Ovary (tissue), 9 donors: ENCODE measurements around the gene NGF. TPM values are rescaled to one million over a fixed set of nuclear protein-coding genes. Genes with fewer than 3 reads are reported as not detected.

Experiments
- DNase-seq, 5 donors: peaks; one replicate each; pipeline ENCODE4 v3.0.0-alpha.2; 2019 to 2020
- H3K27ac ChIP-seq, 2 donors: fragments of 200-600 bp; one replicate each; pipeline versions ENCODE4 v1.5.1 to v1.8.0; 2019 to 2022
- H3K27me3 ChIP-seq: fragments of 200-600 bp; one replicate; pipeline ENCODE4 v1.8.0; 2022
- H3K36me3 ChIP-seq: fragments of 200-600 bp; sonication (generic); one replicate; pipeline ENCODE4 v1.5.1; 2019
- H3K4me1 ChIP-seq: one replicate; pipeline ENCODE4 v1.8.1; 2013; ENCODE audit warnings: mild to moderate bottlenecking, moderate library complexity; ENCODE audit not compliant: insufficient read depth
- H3K4me3 ChIP-seq: fragments of 200-600 bp; sonication (generic); one replicate; pipeline ENCODE4 v1.5.1; 2017
- H3K9me3 ChIP-seq, 2 donors: fragments of 200-600 bp in 1 of 2; sonication (generic) in 1 of 2; one replicate each; pipeline versions ENCODE4 v1.5.1 to v1.8.1; 2013 to 2019; ENCODE audit warnings: mild to moderate bottlenecking in 1 of 2, moderate library complexity in 1 of 2
- CTCF ChIP-seq, 3 donors: fragments of 450-650 bp in 2 of 3; fragments of 200-600 bp in 1 of 3; IDR thresholded peaks; one replicate each; pipeline versions ENCODE4 v1.5.1 to v1.8.0; 2016 to 2022; ENCODE audit warnings: antibody characterized with exemption in 3 of 3, mild to moderate bottlenecking in 1 of 3
- EP300 ChIP-seq: sonication (generic); formaldehyde crosslinking; IDR thresholded peaks from one replicate; pipeline ENCODE4 v1.6.1; 2017; ENCODE audit warnings: antibody characterized with exemption
- POLR2A ChIP-seq: fragments of 450-650 bp; IDR thresholded peaks from one replicate; pipeline ENCODE4 v1.6.1; 2017; ENCODE audit warnings: antibody characterized with exemption, mild to moderate bottlenecking, moderate library complexity
- WGBS, 3 donors: extraction: QIAGEN DNeasy Blood & Tissue Kit in 1 of 3; methylation state at CpG; one replicate each; pipeline versions ENCODE4 v1.1.5 to v1.1.7; 2013 to 2017; 5-methylcytosine and 5-hydroxymethylcytosine counted together
- intact Hi-C, 4 donors: fragments of 100-400 bp; cut with DNase I; formaldehyde crosslinking; loops; one replicate each; pipeline versions ENCODE4 v1.11.0 to v1.15.1; 2022 to 2023
- polyA plus RNA-seq, 2 donors: library from polyadenylated mRNA; stranded (reverse); fragments of 200-250 nt in 1 of 2; fragments of 350-450 nt in 1 of 2; fragmentation: Illumina TruSeq in 1 of 2; extraction: RNeasy Lipid Tissue Mini Kit (QIAGEN cat#74804) in 1 of 2; gene quantifications; one replicate each; pipeline ENCODE4 v1.2.3, GENCODE V29; 2013 to 2014
- total RNA-seq, 7 donors: library from RNA; depleted of rRNA in 2 of 7; stranded (reverse); fragments of >200 nt in 2 of 7; fragmentation: NEBNext Ultra II Directional in 3 of 7; extraction: Animal tissue kit (Norgen Biotek cat#: 25700) in 3 of 7; gene quantifications; one replicate each; pipeline versions ENCODE4 v1.1.0 to v1.2.4, GENCODE V29; 2016 to 2023
- donor health status: DM: no; HTN: no; CAD: no; lungs with moderate emphysema.
- donor health status: DM: no; HTN: no; CAD: no.
- donor health status: Bipolar disorder and iron deficiency.
- donor health status: DM: yes; HTN: yes; CAD: no.
- donor health status: DM: no; HTN: no; CAD: no.
- donor health status: DM: yes; HTN: yes; CAD: no.

NGF gene
- total and polyA plus RNA-seq, 9 donors, result 3.0 to 43.4 (median 14.1) TPM

- peaks cover 9% of the 10 kb centered on the region for H3K4me1 ChIP-seq
- H3K4me3 ChIP-seq, result no peak overlapping the region
- DNase-seq, result no peak
- H3K27me3 ChIP-seq, result no peaks in the 10 kb centered on the region
- H3K36me3 ChIP-seq, result no peaks in the 10 kb centered on the region
- TF ChIP-seq POLR2A (no peak), EP300 (no peak), CTCF (IDR thresholded peaks at IDR 0.05) (no peak)
- no peaks in the 10 kb centered on the region for H3K9me3 ChIP-seq
- no peak overlapping the region for H3K27ac ChIP-seq
- intact Hi-C loops, result no loop called here
Measured at GRCh38 chr1:115307661-115308060, 30.4 kb downstream of the NGF start.

- no peaks in the 10 kb centered on the region for H3K27me3 ChIP-seq
- intact Hi-C loops, result no loop called here
- no peak for TF ChIP-seq EP300
- TF ChIP-seq POLR2A, result no peak
- no peak for TF ChIP-seq CTCF (IDR thresholded peaks at IDR 0.05)
Measured at GRCh38 chr1:115306146-115306545, 31.9 kb downstream of the NGF start.

GRCh38 chr1:115303364-115303763 lies 34.7 kb downstream of the NGF start:
- Histone ChIP-seq H3K27ac (no peak overlapping the region), H3K4me1 (peaks cover 11% of the 10 kb centered on the region), H3K9me3 (no peaks in the 10 kb centered on the region), H3K36me3 (no peaks in the 10 kb centered on the region), H3K4me3 (no peak overlapping the region), H3K27me3 (no peaks in the 10 kb centered on the region)
- TF ChIP-seq EP300 (no peak), CTCF (IDR thresholded peaks at IDR 0.05) (no peak), POLR2A (no peak)
- WGBS, 3 donors, result 97% methylated on average over 2 of the region's 2 CpGs
- intact Hi-C loops, result no loop called here
- DNase-seq, result no peak

More at GRCh38 chr1:115306146-115306545, 31.9 kb downstream of the NGF start:
- H3K4me3 ChIP-seq, result no peak overlapping the region
- no peak overlapping the region for H3K27ac ChIP-seq
- WGBS, 3 donors, result 68 to 76% (median 71%) methylated on average over 2 of the region's 2 CpGs
- no peaks in the 10 kb centered on the region for H3K36me3 ChIP-seq
- H3K4me1 ChIP-seq, result peaks cover 7% of the 10 kb centered on the region
- no peak for DNase-seq
- no peaks in the 10 kb centered on the region for H3K9me3 ChIP-seq

- WGBS, 3 donors, result 45 to 57% (median 47%) methylated on average over 9 of the region's 9 CpGs
Measured at GRCh38 chr1:115302390-115302961, 35.6 kb downstream of the NGF start.

GRCh38 chr1:115301438-115302020 lies 36.5 kb downstream of the NGF start:
- no peaks in the 10 kb centered on the region for H3K27me3 ChIP-seq
- no peak overlapping the region for H3K4me3 ChIP-seq
- H3K9me3 ChIP-seq, result no peaks in the 10 kb centered on the region
- no peaks in the 10 kb centered on the region for H3K36me3 ChIP-seq
- intact Hi-C loops, result no loop called here
- TF ChIP-seq CTCF (IDR thresholded peaks at IDR 0.05) (no peak), POLR2A (no peak), EP300 (no peak)
- no peak overlapping the region for H3K27ac ChIP-seq
- peaks cover 6% of the 10 kb centered on the region for H3K4me1 ChIP-seq
- no peak for DNase-seq
- 80 to 83% (median 81%) methylated on average over 8 of the region's 8 CpGs for WGBS, 3 donors

More at GRCh38 chr1:115302390-115302961, 35.6 kb downstream of the NGF start:
- no peak for TF ChIP-seq POLR2A
- DNase-seq, result peak in 3 of 5 donors; percentile 51 to 71 (median 61)
- Histone ChIP-seq H3K27me3 (no peaks in the 10 kb centered on the region), H3K4me3 (no peak overlapping the region), H3K27ac (no peak overlapping the region), H3K9me3 (no peaks in the 10 kb centered on the region), H3K36me3 (no peaks in the 10 kb centered on the region), H3K4me1 (peaks cover 11% of the 10 kb centered on the region)
- intact Hi-C loops, result no loop called here
